ENCODE data around the gene ZNF189. TPM values are rescaled to one million over a fixed set of nuclear protein-coding genes. Genes with fewer than 3 reads are reported as not detected.

ZNF189 gene
- total and polyA plus RNA-seq, 2 of the 4 experiments (the other 2 are of a cell fraction) = 5.9 to 19.9 TPM

DNA sequence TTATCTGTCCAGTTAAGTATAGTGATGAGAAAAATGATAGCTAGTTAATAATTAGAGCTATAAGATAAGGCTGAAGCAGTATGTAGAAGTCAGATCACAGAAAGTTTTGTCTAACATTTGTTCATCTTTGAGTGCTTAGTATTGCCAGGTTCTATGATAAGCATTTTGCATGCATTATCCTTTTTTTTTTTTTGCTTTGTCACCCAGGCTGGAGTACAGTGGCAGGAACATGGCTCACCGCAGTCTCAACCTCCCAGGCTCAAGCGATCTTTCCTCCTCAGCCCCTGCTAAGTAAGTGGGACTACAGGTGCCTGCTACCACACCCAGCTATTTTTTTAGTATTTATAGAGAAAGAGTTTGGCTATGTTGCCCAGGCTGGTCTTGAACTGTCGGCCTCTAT is 31.3 kb upstream of the ZNF189 start:
- H2BK5ac ChIP-seq (ENCODE audit: low read depth, low read length, poor library complexity, severe bottlenecking) = no peak overlapping the region
- H3K9me1 ChIP-seq (ENCODE audit: insufficient read depth, low read length) = no peaks in the 10 kb centered on the region
- intact Hi-C loops (cut with micrococcal nuclease) (no loop called here), dilution Hi-C loops (cut with HindIII; ENCODE audit: low sequenced_read_pairs, unreplicated experiment) (no loop called here), in situ Hi-C loops (cut with MboI; ENCODE audit: low sequenced_read_pairs) (no loop called here)
- H2AK9ac ChIP-seq (replicated peaks; ENCODE audit: low read depth, low read length, poor library complexity) = no peak overlapping the region
- H3K23ac ChIP-seq (ENCODE audit: low read depth, low read length) = no peak overlapping the region
- no peaks in the 10 kb centered on the region for H3K79me1 ChIP-seq (ENCODE audit: low read depth in 1 of 2, low read length in 2 of 2)
- no peak overlapping the region for H2AK5ac ChIP-seq (ENCODE audit: low read depth, low read length)
- TF ChIP-seq CEBPB (IDR thresholded peaks at IDR 0.05; ENCODE audit: low read depth, low read length) (no peak), RFX5 (IDR thresholded peaks at IDR 0.05; ENCODE audit: low read depth, low read length) (no peak), CHD1 (IDR thresholded peaks at IDR 0.05; ENCODE audit: low read depth, low read length) (no peak)
- no peak overlapping the region for H3K9ac ChIP-seq (ENCODE audit: low read depth, low read length)
- H2BK20ac ChIP-seq (ENCODE audit: low read depth, low read length) = no peak overlapping the region
- H4K5ac ChIP-seq (ENCODE audit: low read depth, low read length) = no peak overlapping the region
- no TSS peak for BruUV-seq (replicated peaks)
- no peak overlapping the region for H3K4me2 ChIP-seq (ENCODE audit: low read depth, low read length)
- H3K36me3 ChIP-seq (ENCODE audit: control insufficient read depth, insufficient read depth, low read length) = no peaks in the 10 kb centered on the region
- WGBS, 2 experiments (ENCODE audit: extremely low coverage in 2 of 2, insufficient read length in 1 of 2) = no CpG with 5 or more reads among the region's 3 CpGs
- no peaks in the 10 kb centered on the region for H3K27me3 ChIP-seq (ENCODE audit: control insufficient read depth, insufficient read depth, low read length)
- no peak overlapping the region for H2BK120ac ChIP-seq (ENCODE audit: low read depth, low read length)
- ChIA-PET POLR2A (ENCODE audit: unreplicated experiment) (no interaction called here), CTCF (no interaction called here)
- DNase-seq (no peak), ATAC-seq (ENCODE audit: low read depth) (no peak)
- H3K27ac ChIP-seq (ENCODE audit: insufficient read depth, low read length) = no peak overlapping the region
- H2BK15ac ChIP-seq (ENCODE audit: low read depth, low read length) = no peak overlapping the region
- no peak overlapping the region for H2AFZ ChIP-seq (replicated peaks; ENCODE audit: low read length, poor library complexity)
- no peak overlapping the region for H3K4ac ChIP-seq (ENCODE audit: low read depth, low read length)
- H4K8ac ChIP-seq (ENCODE audit: low read depth in 2 of 2, low read length in 2 of 2) = no peak overlapping the region
- H3K4me1 ChIP-seq (ENCODE audit: control insufficient read depth, insufficient read depth, low read length) = no peaks in the 10 kb centered on the region
- no peak overlapping the region for H3K18ac ChIP-seq (ENCODE audit: low read depth, low read length)
- no peaks in the 10 kb centered on the region for H3K9me3 ChIP-seq (ENCODE audit: control insufficient read depth, insufficient read depth, low read length)
- no peak overlapping the region for H3K56ac ChIP-seq (ENCODE audit: extremely low read depth, insufficient read depth, low read length)
- H4K91ac ChIP-seq (ENCODE audit: insufficient read depth, low read depth, low read length) = no peak overlapping the region
- no peak overlapping the region for H3K14ac ChIP-seq (replicated peaks; ENCODE audit: low read depth, low read length)
- no peaks in the 10 kb centered on the region for H4K20me1 ChIP-seq (ENCODE audit: insufficient read depth, low read length)
- H3K4me3 ChIP-seq (ENCODE audit: insufficient read depth, low read depth, low read length) = no peak overlapping the region

All from IMR-90 (cell line).